Upper lobe of left lung (tissue), 6 donors: ENCODE results near the gene RAB30. TPM values are rescaled to one million over a fixed set of nuclear protein-coding genes. Genes with fewer than 3 reads are reported as not detected.

Source experiments
- ATAC-seq, 2 donors: fragments of 200-7000 bp; cut with Tn5 transposase; one replicate each; pipeline ENCODE4 v1.9.1; 2022; ENCODE audit warnings: mild to moderate bottlenecking in 2 of 2, moderate library complexity in 2 of 2; ENCODE audit not compliant: low FRiP score in 2 of 2
- DNase-seq, 2 donors: peaks; one replicate each; pipeline ENCODE4 v3.0.0-alpha.2; 2019 to 2020
- H3K27ac ChIP-seq, 4 donors: fragments of 200-600 bp; sonication (generic); one replicate each; pipeline ENCODE4 v1.5.1; 2016 to 2019
- H3K27me3 ChIP-seq, 4 donors: fragments of 200-600 bp; sonication (generic); one replicate each; pipeline ENCODE4 v1.5.1; 2017 to 2019
- H3K36me3 ChIP-seq, 4 donors: fragments of 200-600 bp; sonication (generic); one replicate each; pipeline ENCODE4 v1.5.1; 2016 to 2019
- H3K4me1 ChIP-seq, 4 donors: fragments of 200-600 bp; sonication (generic); one replicate each; pipeline ENCODE4 v1.5.1; 2018 to 2019
- H3K4me3 ChIP-seq, 4 donors: fragments of 200-600 bp; sonication (generic); one replicate each; pipeline ENCODE4 v1.5.1; 2017 to 2019; ENCODE audit warnings: mild to moderate bottlenecking in 2 of 4, moderate library complexity in 1 of 4
- H3K9me3 ChIP-seq, 4 donors: fragments of 200-600 bp; sonication (generic); one replicate each; pipeline ENCODE4 v1.5.1; 2018 to 2019
- EP300 ChIP-seq, 4 donors: sonication (generic); formaldehyde crosslinking; IDR thresholded peaks; one replicate each; pipeline ENCODE4 v1.5.1; 2017; ENCODE audit warnings: antibody characterized with exemption in 4 of 4, control low read depth in 2 of 4
- POLR2A ChIP-seq, 4 donors: fragments of 450-650 bp; IDR thresholded peaks; one replicate each; pipeline ENCODE4 v1.5.1; 2016 to 2017; ENCODE audit warnings: antibody characterized with exemption in 4 of 4, mild to moderate bottlenecking in 2 of 4
- POLR2AphosphoS5 ChIP-seq, 2 donors: sonication (generic); formaldehyde crosslinking; IDR thresholded peaks; one replicate each; pipeline ENCODE4 v1.5.1; 2017; ENCODE audit warnings: antibody characterized with exemption in 2 of 2
- WGBS, 2 donors: methylation state at CpG; one replicate each; pipeline ENCODE4 v1.1.5; 2017 to 2018; 5-methylcytosine and 5-hydroxymethylcytosine counted together
- total RNA-seq, 6 donors: library from RNA; depleted of rRNA in 4 of 6; stranded (reverse); fragments of >200 nt in 4 of 6; gene quantifications; one replicate each; pipeline versions ENCODE4 v1.1.0 to v1.2.1, GENCODE V29; 2016 to 2021
- TF ChIP-seq, protein P1 (sequence below), 6 experiments: fragments of 450-650 bp in 4 of 6; fragments of 200-600 bp in 2 of 6; sonication (generic) in 2 of 6; IDR thresholded peaks; one replicate each; pipeline ENCODE4 v1.5.1; 2016 to 2019; ENCODE audit warnings: antibody characterized with exemption in 6 of 6
- donor health status: DM: no; HTN: no; CAD: no; lungs with moderate emphysema.
- donor health status: DM: no; HTN: yes; CAD: no; lungs with severe emphysema.

The RAB30 gene
- total RNA-seq, 6 donors from 2014 or later: 2.7 to 19.3 (median 9.6) TPM

DNA sequence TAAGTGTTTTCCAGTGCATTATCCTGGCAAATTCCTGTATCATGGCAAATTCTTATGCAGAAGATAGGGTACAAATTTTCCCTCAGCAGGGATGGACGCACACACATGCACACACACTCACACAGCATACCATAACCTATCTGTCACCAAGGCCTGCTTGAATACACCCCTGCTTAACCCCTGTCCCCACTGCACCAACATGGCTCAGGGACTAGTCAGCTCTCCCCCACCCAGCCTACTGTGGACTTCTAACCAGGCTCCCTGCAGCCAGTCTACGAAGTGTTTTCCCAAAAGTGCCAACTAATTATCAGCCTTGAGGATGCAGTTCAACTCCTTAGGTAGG, 63.1 kb downstream of the RAB30 start:
- Histone ChIP-seq H3K27ac (peak overlapping the region; percentile 22 to 74 (median 44)), H3K4me3 (no peak overlapping the region), H3K36me3 (no peaks in the 10 kb centered on the region), H3K4me1 (peaks cover 14 to 32% (median 26%) of the 10 kb centered on the region in 4 donors), H3K9me3 (no peaks in the 10 kb centered on the region), H3K27me3 (no peaks in the 10 kb centered on the region)
- WGBS, 2 donors: 93 to 100% methylated on average over 2 of the region's 2 CpGs
- DNase-seq (no peak), ATAC-seq (peak in 1 of 2 donors; percentile 62)
- no peak for TF ChIP-seq POLR2AphosphoS5 (IDR thresholded peaks at IDR 0.05)
- TF ChIP-seq POLR2A (IDR thresholded peaks at IDR 0.05): no peak
- TF ChIP-seq EP300 (IDR thresholded peaks at IDR 0.05): no peak
- TF ChIP-seq, protein P1, sequence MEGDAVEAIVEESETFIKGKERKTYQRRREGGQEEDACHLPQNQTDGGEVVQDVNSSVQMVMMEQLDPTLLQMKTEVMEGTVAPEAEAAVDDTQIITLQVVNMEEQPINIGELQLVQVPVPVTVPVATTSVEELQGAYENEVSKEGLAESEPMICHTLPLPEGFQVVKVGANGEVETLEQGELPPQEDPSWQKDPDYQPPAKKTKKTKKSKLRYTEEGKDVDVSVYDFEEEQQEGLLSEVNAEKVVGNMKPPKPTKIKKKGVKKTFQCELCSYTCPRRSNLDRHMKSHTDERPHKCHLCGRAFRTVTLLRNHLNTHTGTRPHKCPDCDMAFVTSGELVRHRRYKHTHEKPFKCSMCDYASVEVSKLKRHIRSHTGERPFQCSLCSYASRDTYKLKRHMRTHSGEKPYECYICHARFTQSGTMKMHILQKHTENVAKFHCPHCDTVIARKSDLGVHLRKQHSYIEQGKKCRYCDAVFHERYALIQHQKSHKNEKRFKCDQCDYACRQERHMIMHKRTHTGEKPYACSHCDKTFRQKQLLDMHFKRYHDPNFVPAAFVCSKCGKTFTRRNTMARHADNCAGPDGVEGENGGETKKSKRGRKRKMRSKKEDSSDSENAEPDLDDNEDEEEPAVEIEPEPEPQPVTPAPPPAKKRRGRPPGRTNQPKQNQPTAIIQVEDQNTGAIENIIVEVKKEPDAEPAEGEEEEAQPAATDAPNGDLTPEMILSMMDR (IDR thresholded peaks at IDR 0.05): no peak

DNA sequence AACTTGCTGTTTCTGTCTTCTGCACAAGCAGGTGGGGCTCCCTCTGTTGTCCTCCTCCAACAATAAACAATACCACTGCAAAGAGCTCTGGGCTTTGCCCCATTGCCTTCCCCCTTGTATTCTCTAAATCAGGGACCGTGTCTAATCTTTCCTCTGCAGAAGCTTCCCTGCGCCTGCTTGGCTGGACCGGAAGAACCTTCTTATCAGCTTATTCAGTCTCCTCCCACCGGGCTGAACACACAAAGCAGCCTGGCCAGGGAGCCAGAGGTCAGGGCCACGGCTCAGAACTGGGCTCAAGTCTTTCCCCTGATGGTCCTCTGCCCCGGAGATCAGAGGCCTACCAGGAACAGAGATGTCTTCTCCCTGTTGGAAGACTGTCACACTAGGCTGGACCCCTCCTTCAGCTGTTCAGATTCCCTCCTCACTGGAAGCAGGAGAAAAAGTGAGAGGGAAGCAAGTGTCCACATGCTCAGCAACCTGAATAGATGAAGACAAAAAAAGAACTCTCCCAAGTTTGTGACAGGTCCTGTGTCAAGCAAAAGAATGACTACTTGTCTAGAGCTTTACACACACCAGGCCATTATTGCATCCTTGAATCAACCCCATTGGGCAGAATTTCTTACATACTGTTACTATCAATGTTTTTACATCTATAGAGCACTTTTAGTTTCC, 63.7 kb downstream of the RAB30 start:
- WGBS, 2 donors: 6 to 16% methylated on average over 4 to 6 of the region's 6 CpGs
- H3K4me1 ChIP-seq: peaks cover 14 to 32% (median 25%) of the 10 kb centered on the region in 4 donors
- no peaks in the 10 kb centered on the region for H3K36me3 ChIP-seq
- TF ChIP-seq, protein P1 (IDR thresholded peaks at IDR 0.05): no peak
- TF ChIP-seq POLR2A (IDR thresholded peaks at IDR 0.05) (no peak), POLR2AphosphoS5 (IDR thresholded peaks at IDR 0.05) (peak in 1 of 2 donors; percentile 22), EP300 (IDR thresholded peaks at IDR 0.05) (peak in 2 of 4 donors; percentile 16 to 68)
- H3K27ac ChIP-seq: peak overlapping the region; percentile 23 to 74 (median 56)
- no peak overlapping the region for H3K4me3 ChIP-seq
- no peaks in the 10 kb centered on the region for H3K27me3 ChIP-seq
- no peaks in the 10 kb centered on the region for H3K9me3 ChIP-seq
- ATAC-seq (peak; percentile 65 to 66), DNase-seq (peak; percentile 6 to 60)

DNA sequence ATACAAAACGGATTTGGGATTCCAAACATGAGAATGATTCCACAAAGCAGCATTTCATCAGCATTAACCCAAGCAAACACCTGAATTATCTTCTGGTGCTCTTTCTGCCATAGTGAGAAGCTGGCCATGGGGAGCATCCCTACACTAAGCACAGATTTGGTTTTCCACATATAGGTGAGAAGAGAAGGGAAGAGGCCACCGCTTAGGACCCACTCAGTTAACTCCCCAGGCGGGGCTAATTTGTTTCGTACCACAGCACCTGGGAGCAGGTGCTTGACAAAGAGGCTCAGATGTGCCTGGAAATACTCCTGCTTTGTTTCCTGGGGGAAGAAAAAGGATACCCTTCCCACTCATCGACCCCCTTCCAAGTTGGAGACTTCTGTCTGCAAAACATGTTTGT, 64.2 kb downstream of the RAB30 start:
- H3K9me3 ChIP-seq: no peaks in the 10 kb centered on the region
- 76 to 80% methylated on average over 5 of the region's 5 CpGs for WGBS, 2 donors
- ATAC-seq (no peak), DNase-seq (no peak)
- no peaks in the 10 kb centered on the region for H3K27me3 ChIP-seq
- H3K4me1 ChIP-seq: peaks cover 14 to 32% (median 23%) of the 10 kb centered on the region in 4 donors
- H3K27ac ChIP-seq: peak overlapping the region in 3 of 4 donors; percentile 23 to 74 (median 64)
- no peaks in the 10 kb centered on the region for H3K36me3 ChIP-seq
- H3K4me3 ChIP-seq: no peak overlapping the region
- TF ChIP-seq POLR2A (IDR thresholded peaks at IDR 0.05): no peak

DNA sequence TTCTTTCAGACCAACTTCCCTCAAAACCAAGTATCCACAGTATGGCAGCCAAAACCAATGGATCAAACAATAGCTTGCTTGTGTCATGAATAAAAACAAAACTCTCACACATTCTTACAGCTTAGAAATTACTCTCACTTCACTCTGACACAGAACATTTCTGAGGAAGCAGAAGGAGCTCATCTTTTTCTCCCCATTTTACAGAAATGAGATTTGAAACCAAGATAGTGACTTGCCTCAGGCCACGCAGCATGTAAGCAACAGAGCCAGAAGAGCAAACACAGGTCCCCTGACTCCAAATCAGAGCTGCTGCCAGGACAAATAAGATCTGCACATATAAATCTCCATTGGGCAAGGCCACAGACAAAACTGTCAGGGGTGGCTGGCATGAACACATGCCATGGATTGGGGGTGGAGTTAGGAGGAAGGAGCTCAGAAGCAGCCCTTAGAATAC, 64.8 kb downstream of the RAB30 start:
- Histone ChIP-seq H3K4me3 (no peak overlapping the region), H3K27me3 (no peaks in the 10 kb centered on the region), H3K27ac (peak overlapping the region in 2 of 4 donors; percentile 17 to 61), H3K36me3 (no peaks in the 10 kb centered on the region), H3K4me1 (peaks cover 18 to 28% (median 25%) of the 10 kb centered on the region in 4 donors), H3K9me3 (no peaks in the 10 kb centered on the region)
- DNase-seq (no peak), ATAC-seq (no peak)
- WGBS, 2 donors: 40 to 57% methylated on average over 1 of the region's 1 CpG
- TF ChIP-seq POLR2AphosphoS5 (IDR thresholded peaks at IDR 0.05) (no peak), EP300 (IDR thresholded peaks at IDR 0.05) (no peak), POLR2A (IDR thresholded peaks at IDR 0.05) (no peak)
- TF ChIP-seq, protein P1 (IDR thresholded peaks at IDR 0.05): no peak

- Histone ChIP-seq H3K27me3 (no peaks in the 10 kb centered on the region), H3K4me3 (no peak overlapping the region), H3K9me3 (no peaks in the 10 kb centered on the region), H3K4me1 (peaks cover 18 to 22% (median 22%) of the 10 kb centered on the region in 4 donors), H3K36me3 (no peaks in the 10 kb centered on the region), H3K27ac (no peak overlapping the region)
- ATAC-seq (no peak), DNase-seq (no peak)
- WGBS, 2 donors: 96 to 97% methylated on average over 2 of the region's 2 CpGs
- no peak for TF ChIP-seq EP300 (IDR thresholded peaks at IDR 0.05)
- TF ChIP-seq, protein P1 (IDR thresholded peaks at IDR 0.05): no peak
- TF ChIP-seq POLR2AphosphoS5 (IDR thresholded peaks at IDR 0.05): no peak
- TF ChIP-seq POLR2A (IDR thresholded peaks at IDR 0.05): no peak
Measured at GRCh38 chr11:83004746-83005556, 66.7 kb downstream of the RAB30 start.
